ENCODE measurements around the gene CRYBG1.
"Not testable (repeated sequence)": the region's sequence is repeated elsewhere in the genome, so short reads cannot be mapped to it uniquely, and the experiment has no call there.

CRYBG1 gene

DNA sequence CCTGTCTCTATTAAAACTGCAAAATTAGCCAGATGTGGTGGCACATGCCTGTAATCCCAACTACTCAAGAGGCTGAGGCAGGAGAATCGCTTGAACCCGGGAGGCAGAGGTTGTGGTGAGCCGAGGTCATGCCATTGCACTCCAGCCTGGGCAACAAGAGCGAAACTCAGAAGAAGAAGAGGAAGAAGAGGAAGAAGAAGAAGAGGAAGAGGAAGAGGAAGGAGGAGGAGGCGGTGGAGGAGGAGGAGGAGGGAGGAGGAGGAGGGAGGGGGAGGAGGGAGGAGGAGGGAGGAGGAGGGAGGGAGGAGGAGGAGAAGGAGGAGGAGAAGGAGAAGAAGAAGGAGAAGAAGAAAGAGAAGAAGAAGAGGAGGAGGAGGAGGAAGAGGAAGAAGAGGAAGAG lies 228.4 kb downstream of the CRYBG1 start:
- not testable (repeated sequence) for DNase-seq (ENCODE audit: low read depth, low spot score)

DNA sequence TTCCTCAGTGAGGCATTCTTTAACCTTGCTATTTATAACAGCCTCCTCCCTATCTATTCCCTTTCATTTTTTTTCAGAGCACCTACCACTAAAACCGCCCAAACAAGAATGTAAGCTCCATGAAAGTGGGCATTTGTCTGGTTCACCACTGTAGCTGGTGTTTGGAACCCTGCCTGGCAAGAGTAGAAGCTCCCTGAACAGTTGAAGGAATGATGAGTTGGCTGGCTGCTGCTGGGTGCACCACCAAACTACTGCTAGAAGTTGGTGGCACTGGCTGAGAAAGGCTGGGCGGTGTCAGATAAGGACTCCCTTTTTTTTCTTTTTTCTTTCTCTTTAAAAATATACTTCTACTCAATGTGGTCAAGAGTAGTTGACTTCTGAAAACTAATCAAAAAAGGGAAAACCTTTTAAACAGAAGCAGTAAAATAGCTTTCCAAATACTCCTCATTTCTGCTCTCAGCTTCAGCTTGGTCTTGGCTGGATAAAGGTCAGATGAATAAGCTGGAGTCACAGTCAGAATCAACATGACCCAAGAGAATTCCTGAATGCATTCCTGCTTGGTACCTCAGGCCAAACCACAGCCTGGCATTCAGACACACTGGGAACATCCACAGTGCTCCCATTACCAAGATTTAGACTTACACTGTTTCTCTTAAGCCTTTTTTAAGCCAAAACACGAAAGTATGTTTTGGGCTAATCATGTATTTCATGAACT lies 230.8 kb downstream of the CRYBG1 start:
- DNase-seq (ENCODE audit: low read depth, low spot score) = no peak

DNA sequence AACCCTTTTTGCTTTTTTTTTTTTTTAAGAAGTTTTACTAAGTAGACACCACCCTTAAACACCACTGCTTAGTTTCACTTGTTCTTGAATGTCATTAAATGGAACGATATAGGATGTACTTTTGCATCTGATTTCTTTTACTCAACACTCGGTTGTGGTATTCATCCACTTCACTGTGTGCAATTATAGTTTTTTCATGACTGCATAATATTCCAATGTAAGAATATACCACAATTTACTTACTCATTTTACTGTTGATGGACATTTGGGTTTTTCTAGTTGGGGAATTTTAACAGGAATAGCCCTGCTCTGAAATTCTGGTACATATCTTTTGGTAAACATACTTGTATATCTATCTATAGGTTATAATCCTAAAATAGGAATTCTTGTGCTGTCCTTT lies 238.9 kb downstream of the CRYBG1 start:
- DNase-seq (ENCODE audit: low read depth, low spot score) = no peak

DNA sequence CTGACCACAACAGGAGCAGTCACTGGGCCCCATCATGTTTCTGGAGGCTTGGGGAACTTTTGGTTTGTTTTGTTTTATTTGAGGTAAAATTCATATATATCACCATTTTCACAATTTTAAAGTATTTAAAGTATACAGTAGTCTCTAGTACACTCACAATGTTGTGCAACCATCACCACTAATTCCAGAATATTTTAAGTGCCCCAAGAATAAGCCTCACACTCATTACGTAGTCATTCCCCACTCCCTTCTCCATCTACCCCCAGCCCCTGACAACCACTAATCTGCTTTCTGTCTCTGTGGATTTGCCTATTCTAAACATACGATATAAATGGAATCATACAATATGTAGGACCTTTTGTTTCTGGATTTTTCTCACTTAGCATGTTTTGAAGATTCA lies 239.8 kb downstream of the CRYBG1 start:
- DNase-seq (ENCODE audit: low read depth, low spot score) = no peak

DNA sequence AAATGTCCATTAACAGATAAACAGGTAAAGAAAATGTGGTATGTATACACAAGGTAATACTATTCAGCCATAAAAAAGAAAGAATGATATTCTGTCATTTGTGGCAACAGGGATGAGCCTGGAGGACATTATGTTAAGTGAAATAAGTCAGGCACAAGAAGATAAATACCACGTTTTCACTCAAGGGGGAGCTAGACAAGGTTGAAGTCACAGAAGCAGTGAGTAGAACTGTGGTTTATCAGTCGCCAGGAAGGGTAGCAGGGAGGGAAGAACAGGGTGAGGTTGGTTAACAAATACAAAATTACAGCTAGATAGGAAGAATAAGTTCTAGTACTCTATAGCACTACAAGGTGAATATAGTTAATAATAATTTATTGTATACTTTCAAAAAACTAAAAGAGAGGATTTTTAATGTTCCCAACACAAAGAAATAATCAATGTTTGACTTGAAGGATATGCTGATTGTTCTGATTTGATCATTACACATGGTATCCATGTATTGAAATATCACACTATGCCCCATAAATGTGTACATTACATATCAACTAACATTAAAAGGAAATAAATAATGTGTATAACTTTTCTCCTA lies 247.7 kb downstream of the CRYBG1 start:
- no peak for DNase-seq (ENCODE audit: low read depth, low spot score)

DNA sequence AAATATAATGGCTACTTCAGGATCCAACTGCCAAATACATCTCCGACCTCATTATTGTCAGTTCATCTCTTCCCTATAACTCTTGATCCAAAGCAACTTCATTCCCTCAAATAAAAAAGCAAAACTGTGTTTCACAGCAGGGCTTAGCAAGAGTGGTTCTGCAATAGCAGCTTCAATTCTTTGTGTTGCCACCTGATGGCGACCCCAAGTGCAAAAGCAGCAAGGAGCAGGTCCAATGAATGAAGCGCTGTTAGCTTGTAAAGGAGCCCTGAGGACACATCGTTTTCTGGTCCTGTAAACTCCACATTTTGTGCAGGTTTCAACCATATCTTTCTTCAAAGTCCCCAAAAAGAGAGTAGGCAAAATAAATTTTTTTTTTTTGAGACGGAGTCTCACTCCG lies 249.2 kb downstream of the CRYBG1 start:
- DNase-seq (ENCODE audit: low read depth, low spot score) = no peak

DNA sequence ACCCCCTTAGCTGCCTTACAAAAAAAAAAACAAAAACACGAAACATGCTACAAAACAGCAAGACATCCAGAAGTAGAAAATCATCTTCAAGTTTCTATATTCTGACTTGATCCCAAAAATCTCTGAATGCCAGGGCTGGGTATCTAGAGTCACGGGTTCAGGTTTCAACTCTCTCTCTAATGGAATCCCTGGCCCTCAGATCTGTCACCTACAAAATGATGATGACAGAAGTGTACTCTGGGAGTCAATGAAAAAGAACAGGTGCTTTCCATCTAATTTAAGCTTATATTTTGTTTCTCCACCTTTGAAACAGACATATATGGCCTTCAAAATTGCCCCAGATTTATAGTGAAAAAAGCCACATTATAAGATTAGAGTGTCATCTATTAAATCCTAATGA lies 250.5 kb downstream of the CRYBG1 start:
- no peak for DNase-seq (ENCODE audit: low read depth, low spot score)

DNA sequence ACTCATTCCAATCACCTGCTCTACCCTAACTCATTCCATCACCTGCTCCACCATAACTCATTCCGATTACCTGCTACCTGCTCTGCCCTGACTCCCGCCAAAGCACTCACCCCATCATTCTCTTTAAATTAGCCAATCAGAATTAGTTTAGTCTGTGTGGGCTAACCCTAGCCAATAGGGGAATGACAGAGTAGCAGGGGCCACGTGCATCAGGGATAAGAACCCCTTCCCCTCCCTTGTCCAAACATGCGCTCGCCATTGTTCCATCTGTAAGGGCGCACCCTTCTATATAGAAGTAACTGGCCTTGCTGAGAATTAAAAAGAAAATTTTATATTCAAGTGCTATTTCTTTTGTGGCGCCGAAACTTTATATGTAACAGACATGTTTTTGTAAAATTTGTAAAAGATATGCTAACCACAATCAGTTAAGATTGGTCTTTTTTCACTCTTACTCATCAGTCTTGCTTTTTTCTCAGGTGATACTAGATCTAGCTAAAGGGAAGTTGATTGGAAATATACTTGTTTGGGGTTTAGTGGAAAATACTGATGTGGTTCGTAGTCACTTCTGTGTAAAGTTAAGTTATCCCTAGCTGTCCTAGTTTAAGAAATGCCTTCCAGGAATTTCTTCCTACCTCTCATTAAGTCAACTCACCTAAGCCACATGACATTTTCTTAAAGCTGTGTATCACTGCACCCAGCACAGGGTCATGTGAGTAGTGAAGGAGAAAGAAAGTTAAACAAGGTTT lies 252.3 kb downstream of the CRYBG1 start:
- no peak for DNase-seq (ENCODE audit: low read depth, low spot score)

DNA sequence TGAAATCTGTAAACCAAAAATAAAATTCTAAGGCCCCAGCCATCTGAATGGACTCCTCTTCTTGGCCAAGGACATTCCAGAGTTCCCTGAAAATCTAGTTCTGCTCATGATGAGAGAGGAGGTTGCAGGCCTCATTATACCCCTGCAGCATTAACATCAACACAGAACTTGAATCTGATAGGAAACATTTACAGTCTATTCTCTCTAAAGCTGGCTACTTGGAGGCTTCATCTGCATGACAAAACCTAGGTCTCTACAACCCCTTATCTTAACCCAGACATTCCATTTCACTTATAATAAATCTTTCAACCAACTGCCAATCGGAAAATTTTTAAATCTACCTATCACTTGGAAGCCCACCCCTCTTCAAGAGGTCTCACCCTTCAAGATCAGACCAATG lies 253.1 kb downstream of the CRYBG1 start:
- DNase-seq (ENCODE audit: low read depth, low spot score) = no peak

DNA sequence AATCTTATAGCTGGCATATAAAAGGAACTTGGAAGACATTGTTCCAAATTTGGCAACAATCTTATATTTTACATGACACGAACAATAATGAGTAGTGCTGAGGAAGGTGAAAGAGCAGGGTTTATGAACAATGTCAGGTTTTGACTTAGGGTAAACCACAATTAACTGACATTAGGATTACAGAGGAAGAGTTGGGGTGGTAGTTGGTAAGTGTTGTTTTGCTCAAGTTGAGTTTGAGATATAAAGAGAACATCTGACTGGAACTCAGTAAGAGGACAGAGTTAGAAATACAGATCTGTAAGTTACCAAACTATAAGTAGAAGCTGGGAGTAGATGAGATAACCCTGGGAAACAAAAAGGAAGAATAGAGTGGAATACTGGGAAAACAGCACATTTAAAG lies 253.6 kb downstream of the CRYBG1 start:
- no peak for DNase-seq (ENCODE audit: low read depth, low spot score)

DNA sequence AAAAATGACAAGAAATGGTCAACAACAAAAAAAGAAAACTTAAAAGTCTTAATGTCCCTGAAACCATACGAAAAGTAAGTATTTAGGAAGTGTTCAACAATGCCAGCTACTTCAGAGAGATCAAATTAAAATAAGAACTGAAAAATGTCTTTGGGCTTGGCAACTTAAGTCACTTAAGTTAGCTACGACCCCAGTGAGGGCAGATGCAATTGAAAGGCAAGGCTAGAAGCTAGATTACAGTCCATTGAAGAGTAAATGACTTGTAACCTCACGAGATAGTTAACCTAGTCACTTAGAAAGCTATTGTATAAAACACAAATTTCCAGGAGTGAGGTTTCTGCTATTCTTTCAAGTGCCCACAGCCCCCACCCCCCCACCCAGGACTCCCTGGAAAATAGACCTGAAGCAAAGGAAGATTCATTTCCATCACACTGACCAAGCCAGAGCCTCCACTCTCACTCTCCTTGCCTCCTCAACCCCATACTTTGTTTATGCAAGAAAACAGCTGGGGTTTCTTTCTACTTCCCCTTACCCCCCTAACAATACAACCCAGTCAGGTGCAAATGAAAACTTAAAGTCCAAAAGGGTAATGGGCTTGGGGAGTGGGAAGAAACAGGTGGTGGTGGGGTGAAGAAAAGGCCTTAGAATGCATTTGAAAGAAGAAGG lies 254.2 kb downstream of the CRYBG1 start:
- no peak for DNase-seq (ENCODE audit: low read depth, low spot score)

DNA sequence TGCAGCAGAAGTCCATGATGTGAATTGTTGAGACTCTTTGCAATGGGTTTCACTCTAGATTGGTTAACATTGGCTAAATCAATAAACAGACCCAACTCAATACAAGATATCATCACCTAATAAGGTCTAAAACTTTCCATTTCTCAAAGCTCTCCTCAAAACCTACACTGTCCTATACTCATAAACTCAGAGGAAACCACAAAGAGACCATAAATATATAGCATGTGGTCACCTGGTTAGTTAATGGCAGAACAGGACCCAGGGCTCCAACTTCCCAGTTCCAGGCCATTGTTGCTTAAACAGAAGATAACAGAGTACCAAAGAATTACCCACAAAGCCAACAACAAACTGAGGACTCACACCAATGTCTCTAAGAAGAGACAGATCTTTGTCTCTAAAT lies 256.8 kb downstream of the CRYBG1 start:
- DNase-seq (ENCODE audit: low read depth, low spot score) = no peak

DNA sequence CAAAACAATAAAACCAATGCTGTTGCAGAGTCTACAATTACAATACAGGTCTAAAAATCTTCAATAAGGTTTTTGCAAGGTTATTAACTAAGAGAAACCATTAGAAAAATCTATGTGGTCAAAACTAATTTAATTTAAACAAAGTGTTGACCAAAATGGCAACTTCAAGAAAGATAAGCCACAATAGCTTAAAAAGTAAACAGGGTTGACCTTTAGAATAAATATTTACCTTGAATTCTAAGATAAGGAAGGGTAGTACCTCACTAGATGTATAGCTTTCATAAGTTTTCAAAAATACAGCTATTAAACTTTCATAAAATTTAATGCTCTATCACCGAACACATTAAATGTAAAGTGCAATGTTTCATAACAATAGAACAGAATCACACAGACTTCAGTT lies 257.3 kb downstream of the CRYBG1 start:
- no peak for DNase-seq (ENCODE audit: low read depth, low spot score)

DNA sequence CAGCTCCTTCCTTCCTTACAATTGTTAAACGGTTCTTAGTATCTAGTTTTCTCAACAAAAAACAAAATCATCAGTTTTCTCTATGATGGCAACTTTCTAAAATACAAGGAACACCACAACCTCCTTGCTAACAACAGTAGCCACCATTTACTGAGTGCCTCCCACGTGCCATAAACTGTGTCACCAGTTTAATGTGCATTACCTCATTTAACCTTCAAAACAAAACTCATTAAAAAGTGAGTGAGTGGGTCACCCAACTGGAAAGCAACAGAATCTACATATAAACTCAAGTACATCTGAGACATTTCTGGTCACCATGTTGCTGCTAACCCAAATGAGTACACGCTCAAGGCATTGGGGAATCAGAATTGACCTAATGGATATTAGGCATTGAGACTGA lies 257.8 kb downstream of the CRYBG1 start:
- DNase-seq (ENCODE audit: low read depth, low spot score) = no peak

DNA sequence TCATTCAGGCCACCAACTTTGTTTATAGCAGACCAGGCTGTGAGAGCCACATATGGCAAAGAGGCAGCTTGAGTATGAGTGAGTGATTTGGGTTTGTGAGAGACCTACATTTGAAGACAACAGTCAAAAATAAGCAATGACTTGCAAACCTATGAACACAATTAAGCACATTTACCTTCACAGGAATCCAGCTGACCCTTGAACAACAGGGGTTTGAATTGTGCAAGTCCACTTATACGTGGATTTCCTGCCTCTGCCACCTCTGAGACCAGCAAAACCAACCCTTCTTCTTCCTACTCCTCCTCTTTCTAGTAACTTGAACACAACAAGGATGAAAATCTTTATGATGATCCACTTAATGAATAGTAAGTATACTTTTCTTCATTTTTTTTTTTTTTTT lies 258.7 kb downstream of the CRYBG1 start:
- no peak for DNase-seq (ENCODE audit: low read depth, low spot score)

DNA sequence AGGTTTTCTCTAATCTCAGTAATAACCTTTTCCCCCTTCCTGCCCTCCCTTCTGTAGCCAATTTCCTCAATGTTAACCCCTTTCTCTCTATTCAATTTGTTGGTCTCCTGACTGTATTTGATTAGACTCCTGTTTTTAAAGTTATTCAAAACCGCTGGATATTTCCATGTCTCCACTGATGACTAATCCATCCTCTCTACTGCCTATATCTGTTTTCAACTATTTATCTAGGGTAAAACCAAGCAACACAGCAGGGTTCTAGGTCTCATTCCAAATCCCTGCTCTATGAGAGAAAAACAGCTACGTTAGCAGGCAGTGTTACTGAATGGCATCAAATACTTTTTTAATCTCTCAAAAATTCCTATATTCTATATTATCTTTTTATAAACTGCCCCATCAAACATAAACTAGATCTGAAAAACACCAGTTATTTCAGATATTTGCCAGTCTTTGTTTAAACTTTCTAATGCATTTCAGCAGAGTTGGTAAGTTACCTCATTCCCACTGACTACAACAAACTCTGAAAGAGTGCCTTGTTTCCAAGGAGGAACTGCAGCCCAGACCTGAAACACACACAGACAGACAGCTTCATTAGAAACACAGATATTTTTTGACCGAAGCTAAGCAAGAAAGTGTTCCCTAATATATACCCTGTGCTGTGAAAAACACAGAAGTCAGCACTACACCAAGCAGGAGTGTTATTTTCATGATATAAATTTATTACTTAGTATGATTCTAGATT lies 260.6 kb downstream of the CRYBG1 start:
- DNase-seq (ENCODE audit: low read depth, low spot score) = peak; percentile 44

All from brain pericyte (primary cell).